ENCODE data around the gene ELMO2.

Gene ELMO2

DNA sequence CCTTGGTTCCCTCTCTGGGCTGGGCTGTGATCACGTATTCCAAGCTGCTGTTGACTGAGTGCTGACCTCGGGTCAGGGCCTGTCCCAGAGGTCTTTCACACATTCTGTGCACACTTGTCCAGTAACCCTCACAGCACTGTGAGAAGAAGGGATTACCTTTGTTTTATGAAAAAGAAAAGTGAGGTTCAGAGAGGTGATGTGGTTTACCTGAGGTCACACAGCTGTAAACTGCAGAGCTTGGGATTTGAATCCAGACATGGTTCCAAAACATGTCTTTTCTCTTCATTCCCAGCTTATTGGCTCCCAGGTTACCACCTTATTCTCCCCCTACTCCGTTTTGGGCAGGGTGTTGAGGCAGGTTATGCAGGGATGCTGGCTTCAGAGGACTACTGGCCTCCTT, 69.7 kb downstream of the ELMO2 start:
- H3K4me3 ChIP-seq (ENCODE audit: low read depth, low read length), result no peak overlapping the region
- no peaks in the 10 kb centered on the region for H3K9me3 ChIP-seq (ENCODE audit: control insufficient read depth, insufficient read depth, low read length)
- no peaks in the 10 kb centered on the region for H3K36me3 ChIP-seq (ENCODE audit: control insufficient read depth, insufficient read depth, low read length)
- no peak overlapping the region for H3K9ac ChIP-seq (ENCODE audit: low read depth, low read length)
- peaks cover 24% of the 10 kb centered on the region for H3K27me3 ChIP-seq (ENCODE audit: control insufficient read depth, insufficient read depth, low read length)
- H3K4me1 ChIP-seq (ENCODE audit: control insufficient read depth, insufficient read depth, low read length), result no peaks in the 10 kb centered on the region

- Histone ChIP-seq H3K4me1 (ENCODE audit: control insufficient read depth, insufficient read depth, low read length) (no peaks in the 10 kb centered on the region), H3K9ac (ENCODE audit: low read depth, low read length) (no peak overlapping the region), H3K4me3 (ENCODE audit: low read depth, low read length) (no peak overlapping the region), H3K9me3 (ENCODE audit: control insufficient read depth, insufficient read depth, low read length) (no peaks in the 10 kb centered on the region), H3K36me3 (ENCODE audit: control insufficient read depth, insufficient read depth, low read length) (no peaks in the 10 kb centered on the region), H3K27me3 (ENCODE audit: control insufficient read depth, insufficient read depth, low read length) (peaks cover 13% of the 10 kb centered on the region)
Observed at GRCh38 chr20:46334303-46334904, 72.0 kb downstream of the ELMO2 start.

DNA sequence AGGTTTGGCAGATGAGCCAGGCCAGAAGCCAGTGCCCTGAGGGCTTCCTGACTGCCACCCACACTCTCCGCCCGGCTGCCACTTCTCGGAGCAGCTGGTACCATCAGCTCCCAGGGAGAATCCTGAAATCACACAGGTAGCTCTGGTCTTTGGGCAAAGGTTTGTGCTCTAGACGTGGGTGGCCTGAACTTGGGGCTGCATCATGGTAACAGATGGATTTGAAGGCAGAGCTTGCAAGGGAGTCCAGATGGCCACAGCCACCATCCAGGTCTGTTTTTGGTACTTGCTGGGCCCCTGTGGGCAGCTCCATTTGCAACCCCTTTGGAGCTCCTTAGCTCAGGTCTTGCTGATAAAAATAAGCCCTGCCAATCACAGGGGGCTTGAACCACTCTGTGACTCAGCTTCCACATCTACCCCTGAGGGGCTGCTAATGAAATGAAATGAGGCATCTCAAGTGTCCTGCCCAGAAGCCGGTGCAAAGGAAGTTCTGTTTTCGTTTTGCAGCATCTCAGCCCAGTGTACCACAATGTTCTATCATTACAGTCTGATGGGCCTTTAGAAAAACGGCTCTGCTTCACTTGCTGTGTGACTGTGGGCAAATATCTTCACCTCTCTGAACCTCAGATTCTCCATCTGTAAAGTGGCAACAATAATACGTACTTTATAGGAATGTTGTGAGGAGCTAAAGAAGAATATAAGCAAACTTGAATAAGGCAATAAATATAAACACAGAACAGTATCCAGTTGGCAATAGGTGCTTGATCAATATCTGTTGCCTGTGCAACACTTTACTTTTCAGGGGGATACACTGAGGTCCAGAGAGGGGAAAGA, 73.0 kb downstream of the ELMO2 start:
- no peaks in the 10 kb centered on the region for H3K36me3 ChIP-seq (ENCODE audit: control insufficient read depth, insufficient read depth, low read length)
- H3K9me3 ChIP-seq (ENCODE audit: control insufficient read depth, insufficient read depth, low read length), result no peaks in the 10 kb centered on the region
- H3K4me1 ChIP-seq (ENCODE audit: control insufficient read depth, insufficient read depth, low read length), result peaks cover 3% of the 10 kb centered on the region
- H3K27me3 ChIP-seq (ENCODE audit: control insufficient read depth, insufficient read depth, low read length), result peaks cover 7% of the 10 kb centered on the region
- H3K4me3 ChIP-seq (ENCODE audit: low read depth, low read length), result no peak overlapping the region
- H3K9ac ChIP-seq (ENCODE audit: low read depth, low read length), result no peak overlapping the region

- no peaks in the 10 kb centered on the region for H3K9me3 ChIP-seq (ENCODE audit: control insufficient read depth, insufficient read depth, low read length)
- H3K4me3 ChIP-seq (ENCODE audit: low read depth, low read length), result no peak overlapping the region
- H3K4me1 ChIP-seq (ENCODE audit: control insufficient read depth, insufficient read depth, low read length), result peaks cover 3% of the 10 kb centered on the region
- H3K36me3 ChIP-seq (ENCODE audit: control insufficient read depth, insufficient read depth, low read length), result no peaks in the 10 kb centered on the region
- H3K27me3 ChIP-seq (ENCODE audit: control insufficient read depth, insufficient read depth, low read length), result peaks cover 7% of the 10 kb centered on the region
- H3K9ac ChIP-seq (ENCODE audit: low read depth, low read length), result no peak overlapping the region
Observed at GRCh38 chr20:46332373-46333160, 73.8 kb downstream of the ELMO2 start.

DNA sequence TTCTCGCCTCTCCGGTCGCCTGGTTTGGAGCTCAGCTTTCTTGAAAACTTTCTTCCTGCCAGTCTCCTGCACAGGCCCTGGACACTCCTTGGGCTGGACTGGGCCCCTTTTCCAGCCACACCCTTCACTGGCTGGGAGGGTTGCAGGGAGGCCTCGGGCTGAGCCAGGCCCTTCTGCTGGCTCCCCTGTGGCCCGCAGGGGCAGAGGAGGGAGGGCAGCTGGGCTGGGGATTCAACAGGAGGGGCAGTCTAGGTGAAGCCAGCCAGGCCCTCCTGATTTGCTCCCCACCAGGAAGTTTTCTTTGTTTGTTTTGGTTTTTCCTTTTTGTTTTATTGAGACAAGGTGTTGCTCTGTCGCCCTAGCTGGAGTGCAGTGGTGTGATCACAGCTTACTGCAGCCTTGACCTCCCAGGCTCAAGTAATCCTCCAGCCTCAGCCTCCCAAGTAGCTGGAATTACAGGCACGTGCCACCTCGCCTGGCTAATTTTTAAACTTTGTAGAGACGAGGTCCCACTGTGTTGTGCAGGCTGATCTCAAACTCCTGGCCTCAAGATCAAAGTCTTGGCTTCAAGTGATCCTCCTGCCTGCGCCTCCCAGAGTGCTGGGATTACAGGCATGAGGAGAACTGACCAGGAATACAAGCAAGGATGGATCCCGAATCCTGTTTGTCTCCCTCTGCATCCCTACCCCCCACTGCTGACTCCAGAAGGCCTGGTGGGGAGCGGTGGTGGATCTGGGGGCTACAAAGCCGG, 74.6 kb downstream of the ELMO2 start:
- H3K27me3 ChIP-seq (ENCODE audit: control insufficient read depth, insufficient read depth, low read length), result peaks cover 4% of the 10 kb centered on the region
- H3K4me3 ChIP-seq (ENCODE audit: low read depth, low read length), result no peak overlapping the region
- H3K36me3 ChIP-seq (ENCODE audit: control insufficient read depth, insufficient read depth, low read length), result no peaks in the 10 kb centered on the region
- H3K4me1 ChIP-seq (ENCODE audit: control insufficient read depth, insufficient read depth, low read length), result peaks cover 3% of the 10 kb centered on the region
- no peak overlapping the region for H3K9ac ChIP-seq (ENCODE audit: low read depth, low read length)
- H3K9me3 ChIP-seq (ENCODE audit: control insufficient read depth, insufficient read depth, low read length), result no peaks in the 10 kb centered on the region

GRCh38 chr20:46330831-46331371, 75.5 kb downstream of the ELMO2 start:
- peaks cover 3% of the 10 kb centered on the region for H3K4me1 ChIP-seq (ENCODE audit: control insufficient read depth, insufficient read depth, low read length)
- no peak overlapping the region for H3K4me3 ChIP-seq (ENCODE audit: low read depth, low read length)
- H3K36me3 ChIP-seq (ENCODE audit: control insufficient read depth, insufficient read depth, low read length), result no peaks in the 10 kb centered on the region
- H3K9me3 ChIP-seq (ENCODE audit: control insufficient read depth, insufficient read depth, low read length), result no peaks in the 10 kb centered on the region
- no peak overlapping the region for H3K9ac ChIP-seq (ENCODE audit: low read depth, low read length)
- H3K27me3 ChIP-seq (ENCODE audit: control insufficient read depth, insufficient read depth, low read length), result no peaks in the 10 kb centered on the region

GRCh38 chr20:46330072-46330763, 76.2 kb downstream of the ELMO2 start:
- H3K9ac ChIP-seq (ENCODE audit: low read depth, low read length), result no peak overlapping the region
- H3K4me3 ChIP-seq (ENCODE audit: low read depth, low read length), result no peak overlapping the region
- no peaks in the 10 kb centered on the region for H3K27me3 ChIP-seq (ENCODE audit: control insufficient read depth, insufficient read depth, low read length)
- H3K36me3 ChIP-seq (ENCODE audit: control insufficient read depth, insufficient read depth, low read length), result no peaks in the 10 kb centered on the region
- H3K9me3 ChIP-seq (ENCODE audit: control insufficient read depth, insufficient read depth, low read length), result no peaks in the 10 kb centered on the region
- H3K4me1 ChIP-seq (ENCODE audit: control insufficient read depth, insufficient read depth, low read length), result peaks cover 3% of the 10 kb centered on the region

DNA sequence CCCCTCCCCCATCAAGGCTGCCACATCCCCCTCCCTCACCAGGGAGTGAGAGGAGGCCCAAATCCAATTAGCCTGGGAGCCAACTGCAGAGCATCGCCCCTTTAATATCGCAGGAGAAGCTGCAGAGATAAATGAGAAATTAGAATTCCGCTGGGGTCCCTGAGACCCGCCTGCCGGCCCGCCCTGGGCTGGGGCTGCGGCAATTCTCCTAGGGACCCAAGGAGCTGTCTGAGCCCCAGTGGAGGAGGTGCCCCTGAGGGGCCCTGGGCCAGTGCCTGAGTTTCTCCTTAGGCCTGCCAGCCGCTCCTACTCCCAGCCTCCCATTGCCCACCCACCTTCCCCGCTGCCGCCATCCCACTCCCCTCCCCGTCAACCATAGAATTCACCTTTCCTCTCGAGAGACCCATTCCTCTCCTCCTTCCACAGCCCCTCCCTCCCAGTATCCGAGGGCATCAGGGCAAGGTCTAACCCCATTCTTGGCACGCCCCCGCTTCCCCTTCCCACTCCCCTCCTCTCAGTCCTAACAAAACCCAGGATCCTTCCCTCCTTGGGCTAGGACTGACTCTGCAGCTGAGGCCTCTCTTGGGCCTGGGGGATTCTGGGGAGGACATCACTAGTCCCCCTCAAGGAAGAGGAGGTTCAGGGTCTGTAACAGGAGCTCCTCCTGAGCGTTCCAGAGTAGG, 78.1 kb downstream of the ELMO2 start:
- H3K4me1 ChIP-seq (ENCODE audit: control insufficient read depth, insufficient read depth, low read length), result peaks cover 3% of the 10 kb centered on the region

GRCh38 chr20:46327557-46327956, 78.9 kb downstream of the ELMO2 start:
- H3K27me3 ChIP-seq (ENCODE audit: control insufficient read depth, insufficient read depth, low read length), result no peaks in the 10 kb centered on the region
- H3K9ac ChIP-seq (ENCODE audit: low read depth, low read length), result no peak overlapping the region
- peaks cover 3% of the 10 kb centered on the region for H3K4me1 ChIP-seq (ENCODE audit: control insufficient read depth, insufficient read depth, low read length)
- no peak overlapping the region for H3K4me3 ChIP-seq (ENCODE audit: low read depth, low read length)
- no peaks in the 10 kb centered on the region for H3K36me3 ChIP-seq (ENCODE audit: control insufficient read depth, insufficient read depth, low read length)
- no peaks in the 10 kb centered on the region for H3K9me3 ChIP-seq (ENCODE audit: control insufficient read depth, insufficient read depth, low read length)

More for the DNA sequence above, 78.1 kb downstream of the ELMO2 start:
- Histone ChIP-seq H3K9ac (ENCODE audit: low read depth, low read length) (no peak overlapping the region), H3K36me3 (ENCODE audit: control insufficient read depth, insufficient read depth, low read length) (no peaks in the 10 kb centered on the region), H3K9me3 (ENCODE audit: control insufficient read depth, insufficient read depth, low read length) (no peaks in the 10 kb centered on the region), H3K27me3 (ENCODE audit: control insufficient read depth, insufficient read depth, low read length) (no peaks in the 10 kb centered on the region), H3K4me3 (ENCODE audit: low read depth, low read length) (no peak overlapping the region)

GRCh38 chr20:46325789-46326188, 80.6 kb downstream of the ELMO2 start:
- H3K27me3 ChIP-seq (ENCODE audit: control insufficient read depth, insufficient read depth, low read length), result peaks cover 3% of the 10 kb centered on the region
- no peak overlapping the region for H3K4me3 ChIP-seq (ENCODE audit: low read depth, low read length)
- no peaks in the 10 kb centered on the region for H3K36me3 ChIP-seq (ENCODE audit: control insufficient read depth, insufficient read depth, low read length)
- no peak overlapping the region for H3K9ac ChIP-seq (ENCODE audit: low read depth, low read length)
- H3K4me1 ChIP-seq (ENCODE audit: control insufficient read depth, insufficient read depth, low read length), result peaks cover 3% of the 10 kb centered on the region
- no peaks in the 10 kb centered on the region for H3K9me3 ChIP-seq (ENCODE audit: control insufficient read depth, insufficient read depth, low read length)

All from iPS-15b (cell line).